HepG2 (cell line): ENCODE results near the gene GAL3ST2. TPM values are rescaled to one million over a fixed set of nuclear protein-coding genes. Genes with fewer than 3 reads are reported as not detected.
A peak's percentile ranks its signal among the peaks of the same experiment; 100 is the strongest.

Experiments used
- ATAC-seq: fragments of 200-7000 bp; cut with Tn5 transposase; 3 replicates; pipeline ENCODE4 v1.9.1; 2020; ENCODE audit warnings: mild to moderate bottlenecking, moderate library complexity
- BruUV-seq: library from RNA; stranded (reverse); fragments of 400-500 nt; replicated peaks from 2 replicates; lab custom pipeline; 2021; lab: Mats Ljungman, UMichigan
- CTCF ChIA-PET: fragments of 300-600 bp; formaldehyde crosslinking; extraction: SDS; loops from one replicate; lab custom pipeline; 2021; ENCODE audit warnings: low total read pairs, inconsistent platforms, low intra/inter-chr PET ratio; lab: Yijun Ruan, JAX
- POLR2A ChIA-PET: fragments of 350-600 bp; sonication (Branson Sonifier 250); formaldehyde crosslinking; loops from one replicate; lab custom pipeline; 2020; ENCODE audit warnings: antibody characterized with exemption, inconsistent platforms; lab: Yijun Ruan, JAX
- DNase-seq: peaks from one replicate; pipeline ENCODE4 v3.0.0-alpha.2; 2015; ENCODE audit warnings: low spot score
- FAIRE-seq: peaks from 3 replicates; lab custom pipeline; 2011; peaks lifted over from hg19 to GRCh38; lab: Jason Lieb, UNC
- H2AFZ ChIP-seq: one replicate; pipeline ENCODE4 v1.6.1; 2011; ENCODE audit warnings: low read length, inconsistent platforms
- H3K27ac ChIP-seq: fragments of 300-600 bp; 3 replicates; pipeline ENCODE4 v1.8.0; 2011; ENCODE audit warnings: mixed run types, mild to moderate bottlenecking, mixed read lengths, low read length, inconsistent platforms; ENCODE audit not compliant: insufficient read depth; ENCODE audit errors: extremely low read length
- H3K27me3 ChIP-seq, 2 experiments: fragments of 200-600 bp in 1 of 2; 2 replicates in 1 of 2; 3 replicates in 1 of 2; pipeline versions ENCODE4 v1.6.0 to v1.8.0; 2011; ENCODE audit warnings: low read length in 2 of 2, mild to moderate bottlenecking in 2 of 2, moderate library complexity in 2 of 2, inconsistent platforms in 1 of 2; ENCODE audit not compliant: insufficient read depth in 2 of 2, control insufficient read depth in 1 of 2
- H3K36me3 ChIP-seq, 2 experiments: fragments of 200-600 bp in 1 of 2; replicated peaks in 1 of 2; 2 replicates in 1 of 2; 3 replicates in 1 of 2; pipeline versions ENCODE4 v1.5.1 to v1.8.0; 2011; ENCODE audit warnings: low read length in 2 of 2, inconsistent platforms in 1 of 2; ENCODE audit not compliant: insufficient read depth in 2 of 2, control insufficient read depth in 1 of 2
- H3K4me1 ChIP-seq: 2 replicates; pipeline ENCODE4 v1.5.1; 2012; ENCODE audit warnings: low read length, inconsistent platforms; ENCODE audit not compliant: insufficient read depth
- H3K4me2 ChIP-seq: 2 replicates; pipeline ENCODE4 v1.6.0; 2011; ENCODE audit warnings: low read depth, low read length, inconsistent platforms
- H3K4me3 ChIP-seq, 3 experiments: fragments of 200-600 bp in 1 of 3; sonication (generic), shearing (Covaris generic) in 1 of 3; replicated peaks in 1 of 3; 2 replicates each; pipeline ENCODE4 v1.5.1; 2011 to 2016; ENCODE audit warnings: low read length in 3 of 3, inconsistent platforms in 2 of 3, low read depth in 2 of 3, mild to moderate bottlenecking in 2 of 3, control low read depth in 1 of 3, mixed read lengths in 1 of 3; ENCODE audit not compliant: insufficient read depth in 1 of 3
- H3K79me2 ChIP-seq: one replicate; pipeline ENCODE4 v1.6.1; 2011; ENCODE audit warnings: low read length, inconsistent platforms; ENCODE audit not compliant: insufficient read depth
- H3K9ac ChIP-seq: 2 replicates; pipeline ENCODE4 v1.6.0; 2011; ENCODE audit warnings: mild to moderate bottlenecking, low read depth, low read length, inconsistent platforms; ENCODE audit not compliant: insufficient read depth
- H3K9me3 ChIP-seq: 2 replicates; pipeline ENCODE4 v1.5.1; 2012; ENCODE audit warnings: mild to moderate bottlenecking, low read length
- H4K20me1 ChIP-seq: 2 replicates; pipeline ENCODE4 v1.6.0; 2011; ENCODE audit warnings: inconsistent platforms, mild to moderate bottlenecking, low read length, moderate library complexity; ENCODE audit not compliant: insufficient read depth
- ELF3 ChIP-seq: IDR thresholded peaks from 2 replicates; pipeline ENCODE4 v1.6.1; 2016; ENCODE audit warnings: missing genetic modification reagents, missing compliant biosample characterization
- FOXM1 ChIP-seq: sonication (generic); formaldehyde crosslinking; IDR thresholded peaks from 2 replicates; pipeline ENCODE4 v1.5.0; 2020; ENCODE audit warnings: missing genetic modification reagents
- GMEB1 ChIP-seq: sonication (generic); formaldehyde crosslinking; IDR thresholded peaks from 2 replicates; pipeline ENCODE4 v1.5.1; 2020; ENCODE audit warnings: missing genetic modification reagents, mild to moderate bottlenecking, borderline replicate concordance
- HMGXB4 ChIP-seq, 2 experiments: sonication (generic) in 1 of 2; formaldehyde crosslinking in 1 of 2; IDR thresholded peaks; 2 replicates each; pipeline versions ENCODE4 v1.4.0 to v1.6.1; 2018 to 2020; ENCODE audit warnings: missing genetic modification reagents in 2 of 2, borderline replicate concordance in 1 of 2, low read depth in 1 of 2, mild to moderate bottlenecking in 1 of 2, missing biosample characterization in 1 of 2
- PTBP1 ChIP-seq: fragments of 200-400 bp; formaldehyde crosslinking; IDR thresholded peaks from 2 replicates; pipeline ENCODE4 v1.6.1; 2018; ENCODE audit warnings: low read length, low read depth; ENCODE audit not compliant: poor library complexity, severe bottlenecking
- RXRA ChIP-seq: sonication (generic); formaldehyde crosslinking; IDR thresholded peaks from 2 replicates; pipeline ENCODE4 v1.5.1; 2020; ENCODE audit warnings: missing genetic modification reagents
- SP2 ChIP-seq: sonication (generic); formaldehyde crosslinking; IDR thresholded peaks from 2 replicates; pipeline ENCODE4 v1.5.1; 2020; ENCODE audit warnings: mild to moderate bottlenecking, missing genetic modification reagents
- TBX3 ChIP-seq: fragments of 450-650 bp; IDR thresholded peaks from 2 replicates; pipeline ENCODE4 v1.6.1; 2017; ENCODE audit warnings: antibody characterized with exemption, mild to moderate bottlenecking, inconsistent platforms, borderline replicate concordance
- ZBTB34 ChIP-seq: sonication (generic); formaldehyde crosslinking; IDR thresholded peaks from 2 replicates; pipeline ENCODE4 v1.8.0; 2022; ENCODE audit warnings: mild to moderate bottlenecking, missing genetic modification reagents
- ZFP36 ChIP-seq: fragments of 150-350 bp; IDR thresholded peaks from 2 replicates; pipeline ENCODE4 v1.6.1; 2018; ENCODE audit warnings: borderline replicate concordance, low read length, low read depth; ENCODE audit not compliant: partially characterized antibody
- ZNF101 ChIP-seq: sonication (generic); formaldehyde crosslinking; IDR thresholded peaks from 2 replicates; pipeline ENCODE4 v1.4.0; 2020; ENCODE audit warnings: mild to moderate bottlenecking, low read depth, missing genetic modification reagents, borderline replicate concordance
- ZNF431 ChIP-seq: sonication (generic); formaldehyde crosslinking; IDR thresholded peaks from 2 replicates; pipeline ENCODE4 v1.9.0; 2022; ENCODE audit warnings: missing genetic modification reagents, low read depth, mild to moderate bottlenecking, borderline replicate concordance
- ZNF672 ChIP-seq: sonication (generic); formaldehyde crosslinking; IDR thresholded peaks from 2 replicates; pipeline ENCODE4 v1.8.1; 2022; ENCODE audit warnings: missing genetic modification reagents
- ZNF737 ChIP-seq: sonication (generic); formaldehyde crosslinking; IDR thresholded peaks from 2 replicates; pipeline ENCODE4 v1.5.0; 2020; ENCODE audit warnings: missing genetic modification reagents, mild to moderate bottlenecking, borderline replicate concordance
- WGBS: methylation state at CpG from one replicate; pipeline ENCODE4 v1.1.6; 2017; ENCODE audit warnings: low lambda C conversion rate; 5-methylcytosine and 5-hydroxymethylcytosine counted together
- in situ Hi-C: cut with HindIII; loops from 2 replicates; pipeline ENCODE4 v1.10.0; 2017; ENCODE audit warnings: low pct_unique_long_range_greater_than_20kb; ENCODE audit not compliant: extremely low pct_ligation_motif_present
- intact Hi-C: fragments of 100-400 bp; cut with micrococcal nuclease; formaldehyde crosslinking; loops from one replicate; pipeline ENCODE4 v1.10.0; 2022; ENCODE audit not compliant: unreplicated experiment
- polyA plus RNA-seq, 8 experiments: library from polyadenylated mRNA; depleted of rRNA in 3 of 8; stranded (reverse) in 7 of 8; unstranded in 1 of 8; fragments of >200 nt; fragmentation: Illumina TruSeq in 4 of 8; extraction: Trizol in 4 of 8; gene quantifications; 2 replicates each; pipeline versions ENCODE4 v1.2.1 to v1.2.3, GENCODE V29; 2011 to 2016; ENCODE audit warnings: low read depth in 4 of 8, missing spikeins in 1 of 8, mixed read lengths in 1 of 8; ENCODE audit not compliant: insufficient read depth in 1 of 8
- total RNA-seq, 5 experiments: library from RNA; depleted of rRNA; stranded (reverse); fragments of >200 nt; fragmentation: Illumina TruSeq; extraction: Trizol; gene quantifications; 2 replicates each; pipeline ENCODE4 v1.2.3, GENCODE V29; 2016; ENCODE audit warnings: low read depth in 1 of 5

The GAL3ST2 gene
- total and polyA plus RNA-seq, 2 of the 13 experiments (the other 11 are each of a cell fraction or from before 2014, with no cell fraction given), result 0.17 to 0.20 TPM

DNA sequence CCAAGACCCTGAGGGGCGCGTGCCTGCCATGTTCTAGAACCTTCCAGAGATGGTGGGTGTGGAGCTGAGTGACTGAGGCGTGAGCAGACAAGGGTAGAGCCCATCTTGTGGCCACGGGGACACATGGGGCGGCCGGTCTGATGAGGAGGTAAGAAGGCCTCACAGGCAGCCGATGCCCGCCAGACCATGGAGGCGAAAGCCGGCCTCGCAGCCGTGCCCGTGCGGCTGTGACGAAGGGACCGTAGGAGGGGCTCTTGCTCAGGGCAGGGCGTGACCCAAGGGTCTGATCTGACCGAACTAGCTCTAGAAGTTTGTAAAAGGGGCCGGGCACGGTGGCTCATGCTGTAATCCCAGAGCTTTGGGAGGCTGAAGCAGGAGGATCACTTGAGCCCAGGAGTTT is 22.6 kb upstream of the GAL3ST2 start:
- no peaks in the 10 kb centered on the region for H3K9me3 ChIP-seq
- H4K20me1 ChIP-seq, result no peaks in the 10 kb centered on the region
- H3K36me3 ChIP-seq, result peaks cover 9 to 25% of the 10 kb centered on the region in 2 experiments
- no peak overlapping the region for H3K27ac ChIP-seq
- H3K27me3 ChIP-seq, result no peaks in the 10 kb centered on the region
- ChIA-PET POLR2A (interaction anchor here (0.9 kb wide), 1 partner anchor 19 kb away, joined by 3 read pairs; the partner anchor contains the start of gene D2HGDH), CTCF (no interaction called here)
- intact Hi-C loops (no loop called here), in situ Hi-C loops (no loop called here)
- no peak overlapping the region for H3K4me2 ChIP-seq
- H3K4me1 ChIP-seq, result no peaks in the 10 kb centered on the region
- no peak overlapping the region for H3K9ac ChIP-seq
- no peak for FAIRE-seq
- no peak for DNase-seq
- 97% methylated on average over 20 of the region's 20 CpGs for WGBS
- H2AFZ ChIP-seq, result no peak overlapping the region
- no peak overlapping the region for H3K4me3 ChIP-seq
- no peak for ATAC-seq
- no TSS peak for BruUV-seq
- no peak for TF ChIP-seq TBX3
- no peak for TF ChIP-seq ZNF672 (CRISPR knock-in tag)
- no peak for TF ChIP-seq ZNF101
- TF ChIP-seq SP2 (CRISPR knock-in tag), result no peak
- no peak for TF ChIP-seq ZNF431 (CRISPR knock-in tag)
- no peak for TF ChIP-seq ZBTB34 (CRISPR knock-in tag)
- TF ChIP-seq FOXM1 (CRISPR knock-in tag), result no peak
- TF ChIP-seq RXRA (CRISPR knock-in tag), result no peak
- no peaks in the 10 kb centered on the region for H3K79me2 ChIP-seq

GRCh38 chr2:241755166-241755565 is 21.5 kb upstream of the GAL3ST2 start:
- Histone ChIP-seq H3K9me3 (no peaks in the 10 kb centered on the region), H2AFZ (no peak overlapping the region), H3K4me1 (no peaks in the 10 kb centered on the region), H3K79me2 (no peaks in the 10 kb centered on the region), H3K4me3 (no peak overlapping the region), H3K4me2 (no peak overlapping the region), H4K20me1 (no peaks in the 10 kb centered on the region), H3K36me3 (peaks cover 9 to 19% of the 10 kb centered on the region in 2 experiments), H3K27me3 (no peaks in the 10 kb centered on the region), H3K9ac (no peak overlapping the region), H3K27ac (no peak overlapping the region)
- CTCF ChIA-PET, result no interaction called here
- in situ Hi-C loops (no loop called here), intact Hi-C loops (no loop called here)
- WGBS, result 96% methylated on average over 18 of the region's 18 CpGs
- POLR2A ChIA-PET, result no interaction called here
- FAIRE-seq (no peak), DNase-seq (no peak), ATAC-seq (peak; percentile 9; the same call in 2 of the 3 replicates)
- no TSS peak for BruUV-seq
- TF ChIP-seq ZNF737 (CRISPR knock-in tag), result no peak
- TF ChIP-seq ELF3 (CRISPR knock-in tag), result no peak
- TF ChIP-seq HMGXB4 (CRISPR knock-in tag; IDR thresholded peaks at IDR 0.05; ENCODE audit: borderline replicate concordance in 1 of 2, low read depth in 1 of 2), result no peak
- TF ChIP-seq ZFP36, result no peak
- no peak for TF ChIP-seq PTBP1
- no peak for TF ChIP-seq GMEB1 (CRISPR knock-in tag)
